ENCODE data around the gene NRG3. TPM values are rescaled to one million over a fixed set of nuclear protein-coding genes. Genes with fewer than 3 reads are reported as not detected.

Gene NRG3
- total RNA-seq, 1 donor from 2014 or later: 2.3 TPM

DNA sequence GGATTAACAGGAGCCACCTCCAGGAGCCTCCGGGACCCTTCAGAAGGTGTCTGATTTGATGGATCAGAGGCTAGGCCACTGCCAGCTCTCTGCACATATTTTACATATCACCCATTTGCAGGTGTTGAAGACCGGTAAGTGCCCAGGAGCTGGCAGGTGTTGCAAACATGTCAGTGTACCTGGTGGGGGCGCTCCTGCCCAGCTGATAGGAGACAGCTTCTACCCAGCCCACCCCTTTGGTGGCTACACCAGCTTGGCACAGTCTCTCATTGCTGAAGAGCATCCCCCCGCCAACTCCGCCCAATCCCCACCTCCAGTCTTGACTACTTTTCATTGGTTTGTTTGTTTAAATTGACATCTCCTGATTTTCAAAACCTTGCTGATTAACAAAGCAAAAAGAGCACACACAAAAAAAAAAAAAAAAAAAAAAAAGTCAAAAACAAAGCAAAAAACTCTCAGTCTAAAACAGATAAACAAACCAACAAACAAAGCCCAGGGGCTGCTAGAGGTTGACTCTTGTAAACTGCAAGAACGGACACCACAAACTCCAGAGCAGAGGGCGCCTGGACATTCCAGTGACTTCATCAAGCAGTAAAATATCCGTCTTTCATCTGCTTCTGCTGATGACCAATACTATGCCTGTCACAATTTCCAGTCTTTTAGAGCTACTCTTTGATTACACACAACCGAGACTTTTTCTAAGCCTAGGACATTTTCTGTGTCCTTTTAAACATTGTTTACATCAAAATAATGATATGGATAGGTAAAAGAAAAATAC lies 275.3 kb downstream of the NRG3 start:
- H3K4me1 ChIP-seq: no peaks in the 10 kb centered on the region
- H3K27ac ChIP-seq: no peak overlapping the region
- TF ChIP-seq, protein P1, sequence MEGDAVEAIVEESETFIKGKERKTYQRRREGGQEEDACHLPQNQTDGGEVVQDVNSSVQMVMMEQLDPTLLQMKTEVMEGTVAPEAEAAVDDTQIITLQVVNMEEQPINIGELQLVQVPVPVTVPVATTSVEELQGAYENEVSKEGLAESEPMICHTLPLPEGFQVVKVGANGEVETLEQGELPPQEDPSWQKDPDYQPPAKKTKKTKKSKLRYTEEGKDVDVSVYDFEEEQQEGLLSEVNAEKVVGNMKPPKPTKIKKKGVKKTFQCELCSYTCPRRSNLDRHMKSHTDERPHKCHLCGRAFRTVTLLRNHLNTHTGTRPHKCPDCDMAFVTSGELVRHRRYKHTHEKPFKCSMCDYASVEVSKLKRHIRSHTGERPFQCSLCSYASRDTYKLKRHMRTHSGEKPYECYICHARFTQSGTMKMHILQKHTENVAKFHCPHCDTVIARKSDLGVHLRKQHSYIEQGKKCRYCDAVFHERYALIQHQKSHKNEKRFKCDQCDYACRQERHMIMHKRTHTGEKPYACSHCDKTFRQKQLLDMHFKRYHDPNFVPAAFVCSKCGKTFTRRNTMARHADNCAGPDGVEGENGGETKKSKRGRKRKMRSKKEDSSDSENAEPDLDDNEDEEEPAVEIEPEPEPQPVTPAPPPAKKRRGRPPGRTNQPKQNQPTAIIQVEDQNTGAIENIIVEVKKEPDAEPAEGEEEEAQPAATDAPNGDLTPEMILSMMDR (IDR thresholded peaks at IDR 0.05): peak; percentile 30
- intact Hi-C loops (cut with DNase I): no loop called here
- ATAC-seq (peak; percentile 67), DNase-seq (peak; percentile 72)
- no peaks in the 10 kb centered on the region for H3K27me3 ChIP-seq
- H3K36me3 ChIP-seq: no peaks in the 10 kb centered on the region
- no peaks in the 10 kb centered on the region for H3K9me3 ChIP-seq
- no peak overlapping the region for H3K4me3 ChIP-seq

DNA sequence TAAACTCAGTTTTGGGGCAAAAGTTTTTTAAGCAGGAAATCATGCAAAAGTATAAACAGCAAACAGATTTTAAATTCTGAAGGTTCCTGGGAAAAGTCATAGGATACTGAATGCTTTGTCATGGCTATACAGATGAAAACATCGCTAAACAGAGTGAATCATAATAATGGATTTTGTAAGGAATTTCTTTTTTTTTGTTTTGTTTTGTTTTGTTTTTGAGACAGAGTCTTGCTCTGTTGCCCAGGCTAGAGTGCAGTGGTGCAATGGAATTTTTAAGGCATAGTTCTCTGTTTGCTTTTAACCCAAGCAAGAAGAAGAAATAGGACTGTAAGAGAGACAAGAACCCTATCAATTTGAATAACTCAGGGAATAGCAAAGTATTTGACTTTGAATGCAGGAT lies 285.3 kb downstream of the NRG3 start:
- ATAC-seq (no peak), DNase-seq (no peak)
- Histone ChIP-seq H3K4me1 (no peaks in the 10 kb centered on the region), H3K27ac (no peak overlapping the region), H3K27me3 (no peaks in the 10 kb centered on the region), H3K9me3 (no peaks in the 10 kb centered on the region), H3K4me3 (no peak overlapping the region), H3K36me3 (no peaks in the 10 kb centered on the region)
- intact Hi-C loops (cut with DNase I): no loop called here
- TF ChIP-seq, protein P1 (IDR thresholded peaks at IDR 0.05): no peak

DNA sequence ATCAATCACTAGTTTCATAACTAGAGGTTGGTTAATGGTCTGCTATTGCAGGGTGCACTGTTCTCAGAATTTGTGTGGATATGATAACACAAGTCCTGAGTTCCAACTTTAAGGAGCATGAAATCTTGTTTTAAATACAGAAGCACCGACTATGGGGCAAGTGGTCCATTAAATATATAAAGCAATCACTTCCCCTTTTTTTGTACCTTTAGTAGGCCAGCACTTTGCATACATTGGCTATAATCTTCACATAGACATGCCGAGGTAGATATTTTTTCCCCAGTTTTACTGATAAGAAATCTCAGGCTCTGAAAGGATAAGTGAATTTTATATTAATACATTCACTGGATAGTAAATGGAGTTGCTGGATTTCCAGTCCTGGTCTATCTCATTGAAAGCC lies 286.3 kb downstream of the NRG3 start:
- DNase-seq (no peak), ATAC-seq (no peak)
- Histone ChIP-seq H3K4me1 (no peaks in the 10 kb centered on the region), H3K27ac (no peak overlapping the region), H3K9me3 (no peaks in the 10 kb centered on the region), H3K4me3 (no peak overlapping the region), H3K27me3 (no peaks in the 10 kb centered on the region), H3K36me3 (no peaks in the 10 kb centered on the region)
- TF ChIP-seq, protein P1 (IDR thresholded peaks at IDR 0.05): no peak
- intact Hi-C loops (cut with DNase I): no loop called here

DNA sequence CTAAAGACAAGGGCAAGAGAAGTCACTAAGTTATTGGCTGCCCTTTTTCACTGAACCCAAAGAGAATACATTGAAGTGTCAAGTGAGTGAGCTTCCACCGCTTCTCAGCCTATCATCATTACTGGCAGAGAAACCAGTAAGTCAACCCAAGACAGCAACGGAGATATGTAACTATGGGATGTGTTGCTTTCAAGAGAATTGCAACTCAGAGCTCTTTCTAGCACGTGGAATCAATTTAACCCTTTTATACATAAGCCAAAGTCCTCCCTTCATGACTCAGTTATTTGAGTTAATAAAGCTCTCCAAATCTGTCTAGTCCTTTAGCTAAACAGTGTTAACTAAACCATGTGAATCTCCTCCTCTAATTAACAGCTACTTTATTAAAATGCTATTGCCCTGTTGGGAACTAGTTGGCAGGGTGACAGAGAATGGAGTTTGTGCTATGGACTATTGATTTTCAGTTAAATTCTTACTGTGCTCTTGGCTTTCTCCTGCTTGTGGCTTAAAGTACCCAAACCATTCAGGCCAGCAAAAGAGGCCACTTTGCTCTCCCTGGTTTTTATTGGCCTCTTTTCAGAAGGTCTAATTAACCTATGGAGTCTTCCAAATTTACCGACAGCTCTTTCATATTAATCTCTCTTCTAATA lies 287.7 kb downstream of the NRG3 start:
- intact Hi-C loops (cut with DNase I): no loop called here
- H3K9me3 ChIP-seq: no peaks in the 10 kb centered on the region
- no peaks in the 10 kb centered on the region for H3K4me1 ChIP-seq
- no peak for DNase-seq
- no peak for ATAC-seq
- TF ChIP-seq, protein P1 (IDR thresholded peaks at IDR 0.05): no peak
- H3K27ac ChIP-seq: no peak overlapping the region
- H3K36me3 ChIP-seq: no peaks in the 10 kb centered on the region
- no peaks in the 10 kb centered on the region for H3K27me3 ChIP-seq
- no peak overlapping the region for H3K4me3 ChIP-seq

DNA sequence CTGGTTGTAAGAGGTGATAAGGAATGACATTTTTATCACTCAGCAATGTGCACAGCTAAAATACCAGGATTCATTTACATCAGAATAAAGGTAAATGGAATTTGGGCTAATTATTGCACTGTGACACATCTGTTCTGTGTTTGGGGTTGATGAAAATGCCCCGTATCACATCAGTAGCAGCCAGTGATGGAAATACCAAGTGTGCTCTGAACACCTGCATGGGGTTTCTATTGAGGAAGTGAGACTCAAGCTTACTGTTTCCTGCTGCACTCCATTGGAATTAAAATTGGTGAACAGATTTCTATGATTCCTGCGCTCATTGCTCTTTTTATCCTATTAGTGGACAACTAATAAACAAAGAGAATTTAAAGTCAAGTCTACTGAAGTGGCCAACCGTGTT lies 296.9 kb downstream of the NRG3 start:
- intact Hi-C loops (cut with DNase I): no loop called here
- ATAC-seq (no peak), DNase-seq (no peak)
- no peaks in the 10 kb centered on the region for H3K36me3 ChIP-seq
- H3K27ac ChIP-seq: no peak overlapping the region
- no peaks in the 10 kb centered on the region for H3K27me3 ChIP-seq
- H3K4me3 ChIP-seq: no peak overlapping the region
- no peaks in the 10 kb centered on the region for H3K9me3 ChIP-seq
- H3K4me1 ChIP-seq: no peaks in the 10 kb centered on the region
- TF ChIP-seq, protein P1 (IDR thresholded peaks at IDR 0.05): no peak

All from upper lobe of right lung (tissue), 1 donor.